WTC11 (cell line): ENCODE measurements around the gene ARHGAP26. TPM values are rescaled to one million over a fixed set of nuclear protein-coding genes. Genes with fewer than 3 reads are reported as not detected.

ENCODE experiments used
- ATAC-seq: fragments of 200-7000 bp; cut with Tn5 transposase; 2 replicates; pipeline ENCODE4 v1.10.0; 2021; ENCODE audit warnings: mild to moderate bottlenecking, moderate library complexity
- CTCF ChIA-PET: fragments of 300-600 bp; sonication (Branson Sonifier 250); formaldehyde crosslinking; loops from one replicate; lab custom pipeline; 2021; ENCODE audit warnings: antibody characterized with exemption; lab: Charles Lee
- POLR2A ChIA-PET: fragments of 350-600 bp; sonication (Branson Sonifier 250); formaldehyde crosslinking; loops from one replicate; lab custom pipeline; 2021; ENCODE audit warnings: antibody characterized with exemption; lab: Charles Lee
- DNase-seq: peaks from one replicate; pipeline ENCODE4 v3.0.0; 2021; ENCODE audit warnings: low spot score
- H3K27ac Mint-ChIP-seq: 2 replicates; pipeline ENCODE4 v1.8.0; 2021; ENCODE audit warnings: mixed read lengths
- H3K27me3 Mint-ChIP-seq: 2 replicates; pipeline ENCODE4 v1.8.0; 2021; ENCODE audit warnings: low read depth, mild to moderate bottlenecking, moderate library complexity, mixed read lengths
- H3K36me3 Mint-ChIP-seq: 2 replicates; pipeline ENCODE4 v1.8.0; 2021; ENCODE audit warnings: mixed read lengths
- H3K4me1 Mint-ChIP-seq: 2 replicates; pipeline ENCODE4 v1.8.0; 2022; ENCODE audit warnings: mixed read lengths
- H3K4me3 Mint-ChIP-seq: 2 replicates; pipeline ENCODE4 v1.8.0; 2021; ENCODE audit warnings: mild to moderate bottlenecking, moderate library complexity, mixed read lengths
- H3K9me3 Mint-ChIP-seq: 2 replicates; pipeline ENCODE4 v1.8.0; 2021; ENCODE audit warnings: mixed read lengths
- ATF1 ChIP-seq: sonication (generic); formaldehyde crosslinking; IDR thresholded peaks from 2 replicates; pipeline ENCODE4 v1.8.1; 2023; ENCODE audit warnings: mild to moderate bottlenecking, moderate library complexity, missing genetic modification reagents
- EMX1 ChIP-seq: fragments of 250-450 bp; sonication (Bioruptor Pico); IDR thresholded peaks from 2 replicates; pipeline ENCODE4 v1.8.0; 2021; ENCODE audit warnings: mild to moderate bottlenecking
- ESRRA ChIP-seq: sonication (generic); formaldehyde crosslinking; IDR thresholded peaks from 2 replicates; pipeline ENCODE4 v1.8.1; 2022; ENCODE audit warnings: mild to moderate bottlenecking, missing genetic modification reagents, borderline replicate concordance
- GRHL2 ChIP-seq: fragments of 250-450 bp; sonication (Bioruptor Pico); IDR thresholded peaks from 2 replicates; pipeline ENCODE4 v1.8.0; 2022; ENCODE audit warnings: mild to moderate bottlenecking, moderate library complexity; ENCODE audit not compliant: insufficient replicate concordance, severe bottlenecking
- NFATC4 ChIP-seq: fragments of 250-450 bp; sonication (Bioruptor Pico); IDR thresholded peaks from 2 replicates; pipeline ENCODE4 v1.9.0; 2021; ENCODE audit warnings: mild to moderate bottlenecking
- NR2C2 ChIP-seq: sonication (generic); formaldehyde crosslinking; IDR thresholded peaks from 2 replicates; pipeline ENCODE4 v1.8.0; 2022; ENCODE audit warnings: mild to moderate bottlenecking, missing genetic modification reagents
- RORB ChIP-seq: fragments of 250-450 bp; sonication (Bioruptor Pico); IDR thresholded peaks from 2 replicates; pipeline ENCODE4 v1.9.0; 2021; ENCODE audit warnings: mild to moderate bottlenecking
- SMAD3 ChIP-seq: sonication (generic); formaldehyde crosslinking; IDR thresholded peaks from 2 replicates; pipeline ENCODE4 v1.8.0; 2022; ENCODE audit warnings: missing genetic modification reagents, mild to moderate bottlenecking, borderline replicate concordance
- SMAD4 ChIP-seq: sonication (generic); formaldehyde crosslinking; IDR thresholded peaks from 2 replicates; pipeline ENCODE4 v1.8.0; 2022; ENCODE audit warnings: mild to moderate bottlenecking, missing genetic modification reagents
- SP1 ChIP-seq: sonication (generic); formaldehyde crosslinking; conservative IDR thresholded peaks from 2 replicates; pipeline ENCODE4 v1.8.1; 2022; ENCODE audit warnings: missing genetic modification reagents
- TCF7 ChIP-seq: sonication (generic); formaldehyde crosslinking; IDR thresholded peaks from 2 replicates; pipeline ENCODE4 v1.8.0; 2022; ENCODE audit warnings: mild to moderate bottlenecking, low read depth, missing genetic modification reagents, moderate library complexity
- ZNF138 ChIP-seq: sonication (generic); formaldehyde crosslinking; conservative IDR thresholded peaks from 2 replicates; pipeline ENCODE4 v1.8.1; 2022; ENCODE audit warnings: mild to moderate bottlenecking, moderate library complexity, missing genetic modification reagents
- ZNF416 ChIP-seq: fragments of 250-450 bp; sonication (Bioruptor Pico); IDR thresholded peaks from 2 replicates; pipeline ENCODE4 v1.9.0; 2021; ENCODE audit warnings: mild to moderate bottlenecking, inconsistent platforms
- ZNF423 ChIP-seq: fragments of 250-450 bp; sonication (Bioruptor Pico); IDR thresholded peaks from 2 replicates; pipeline ENCODE4 v2.1.2; 2022; ENCODE audit warnings: mild to moderate bottlenecking, moderate library complexity
- total RNA-seq: library from RNA; stranded (reverse); gene quantifications from 3 replicates; pipeline ENCODE4 v1.2.3, GENCODE V29; 2021
- TF ChIP-seq, protein P1 (sequence below): sonication (generic); formaldehyde crosslinking; IDR thresholded peaks from 2 replicates; pipeline ENCODE4 v1.8.1; 2023; ENCODE audit warnings: mild to moderate bottlenecking, missing genetic modification reagents, moderate library complexity
- TF ChIP-seq, protein P2 (sequence below): sonication (generic); formaldehyde crosslinking; IDR thresholded peaks from 2 replicates; pipeline ENCODE4 v1.8.1; 2022; ENCODE audit warnings: mild to moderate bottlenecking, moderate library complexity, missing genetic modification reagents
- TF ChIP-seq, protein P3 (sequence below): sonication (generic); formaldehyde crosslinking; IDR thresholded peaks from 2 replicates; pipeline ENCODE4 v1.8.1; 2022; ENCODE audit warnings: missing genetic modification reagents, borderline replicate concordance
- TF ChIP-seq, protein P4 (sequence below): sonication (generic); formaldehyde crosslinking; IDR thresholded peaks from 2 replicates; pipeline ENCODE4 v1.8.0; 2022; ENCODE audit warnings: mild to moderate bottlenecking, missing genetic modification reagents
- TF ChIP-seq, protein P5 (sequence below): sonication (generic); formaldehyde crosslinking; IDR thresholded peaks from 2 replicates; pipeline ENCODE4 v1.8.0; 2023; ENCODE audit warnings: mild to moderate bottlenecking, missing genetic modification reagents
- TF ChIP-seq, protein P6 (sequence below): sonication (generic); formaldehyde crosslinking; IDR thresholded peaks from 2 replicates; pipeline ENCODE4 v1.8.1; 2022; ENCODE audit warnings: low read depth, missing genetic modification reagents, borderline replicate concordance
- TF ChIP-seq, protein P7 (sequence below): sonication (generic); formaldehyde crosslinking; IDR thresholded peaks from 2 replicates; pipeline ENCODE4 v1.8.0; 2022; ENCODE audit warnings: mild to moderate bottlenecking, missing genetic modification reagents
- TF ChIP-seq, protein P8 (sequence below): sonication (generic); formaldehyde crosslinking; IDR thresholded peaks from 2 replicates; pipeline ENCODE4 v1.8.1; 2023; ENCODE audit warnings: mild to moderate bottlenecking, missing genetic modification reagents, moderate library complexity
- TF ChIP-seq, protein P9 (sequence below): fragments of 200-600 bp; IDR thresholded peaks from 2 replicates; pipeline ENCODE4 v1.8.0; 2022; ENCODE audit warnings: antibody characterized with exemption

The ARHGAP26 gene
- total RNA-seq, 1 experiment from 2014 or later: 22.3 TPM

DNA sequence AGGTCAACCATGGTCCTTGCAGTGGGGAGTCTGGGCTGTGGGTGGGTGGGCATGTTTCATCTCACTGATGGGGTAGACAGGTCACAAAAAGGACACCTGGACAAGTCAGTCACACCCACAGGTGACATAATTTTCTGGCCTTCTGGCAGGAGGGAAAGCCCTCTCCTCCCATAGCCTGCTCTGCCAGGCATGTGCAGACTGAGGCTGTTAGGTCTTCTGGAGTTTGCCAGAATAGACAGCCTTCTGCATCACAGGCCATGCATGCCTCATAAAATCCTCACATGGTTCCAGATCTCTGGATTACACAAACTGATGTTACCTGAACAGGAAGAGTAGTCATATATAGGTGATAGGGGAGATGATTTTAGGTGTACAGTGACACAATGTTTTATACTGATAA, 49.1 kb downstream of the ARHGAP26 start:
- Mint-ChIP-seq H3K4me3 (no peak overlapping the region), H3K9me3 (no peaks in the 10 kb centered on the region), H3K36me3 (no peaks in the 10 kb centered on the region), H3K4me1 (peaks cover 40% of the 10 kb centered on the region), H3K27me3 (no peaks in the 10 kb centered on the region), H3K27ac (no peak overlapping the region)
- ChIA-PET CTCF (interaction anchor here (0.7 to 1.8 kb wide), 2 partner anchors 48 to 96 kb away, joined by 6 to 7 read pairs; no protein-coding TSS in a partner anchor), POLR2A (no interaction called here)
- ATAC-seq (no peak), DNase-seq (no peak)
- no peak for TF ChIP-seq SP1
- no peak for TF ChIP-seq ZNF416 (CRISPR knock-in tag)
- TF ChIP-seq, protein P1, sequence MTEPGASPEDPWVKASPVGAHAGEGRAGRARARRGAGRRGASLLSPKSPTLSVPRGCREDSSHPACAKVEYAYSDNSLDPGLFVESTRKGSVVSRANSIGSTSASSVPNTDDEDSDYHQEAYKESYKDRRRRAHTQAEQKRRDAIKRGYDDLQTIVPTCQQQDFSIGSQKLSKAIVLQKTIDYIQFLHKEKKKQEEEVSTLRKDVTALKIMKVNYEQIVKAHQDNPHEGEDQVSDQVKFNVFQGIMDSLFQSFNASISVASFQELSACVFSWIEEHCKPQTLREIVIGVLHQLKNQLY (CRISPR knock-in tag): no peak
- TF ChIP-seq, protein P2, sequence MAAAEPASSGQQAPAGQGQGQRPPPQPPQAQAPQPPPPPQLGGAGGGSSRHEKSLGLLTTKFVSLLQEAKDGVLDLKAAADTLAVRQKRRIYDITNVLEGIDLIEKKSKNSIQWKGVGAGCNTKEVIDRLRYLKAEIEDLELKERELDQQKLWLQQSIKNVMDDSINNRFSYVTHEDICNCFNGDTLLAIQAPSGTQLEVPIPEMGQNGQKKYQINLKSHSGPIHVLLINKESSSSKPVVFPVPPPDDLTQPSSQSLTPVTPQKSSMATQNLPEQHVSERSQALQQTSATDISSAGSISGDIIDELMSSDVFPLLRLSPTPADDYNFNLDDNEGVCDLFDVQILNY (CRISPR knock-in tag): no peak
- no peak for TF ChIP-seq EMX1 (CRISPR knock-in tag)
- TF ChIP-seq NFATC4 (CRISPR knock-in tag): no peak
- no peak for TF ChIP-seq TCF7 (CRISPR knock-in tag)
- TF ChIP-seq ATF1 (CRISPR knock-in tag): no peak
- no peak for TF ChIP-seq GRHL2
- TF ChIP-seq, protein P3, sequence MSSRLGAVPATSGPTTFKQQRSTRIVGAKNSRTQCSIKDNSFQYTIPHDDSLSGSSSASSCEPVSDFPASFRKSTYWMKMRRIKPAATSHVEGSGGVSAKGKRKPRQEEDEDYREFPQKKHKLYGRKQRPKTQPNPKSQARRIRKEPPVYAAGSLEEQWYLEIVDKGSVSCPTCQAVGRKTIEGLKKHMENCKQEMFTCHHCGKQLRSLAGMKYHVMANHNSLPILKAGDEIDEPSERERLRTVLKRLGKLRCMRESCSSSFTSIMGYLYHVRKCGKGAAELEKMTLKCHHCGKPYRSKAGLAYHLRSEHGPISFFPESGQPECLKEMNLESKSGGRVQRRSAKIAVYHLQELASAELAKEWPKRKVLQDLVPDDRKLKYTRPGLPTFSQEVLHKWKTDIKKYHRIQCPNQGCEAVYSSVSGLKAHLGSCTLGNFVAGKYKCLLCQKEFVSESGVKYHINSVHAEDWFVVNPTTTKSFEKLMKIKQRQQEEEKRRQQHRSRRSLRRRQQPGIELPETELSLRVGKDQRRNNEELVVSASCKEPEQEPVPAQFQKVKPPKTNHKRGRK (CRISPR knock-in tag): no peak
- TF ChIP-seq, protein P4, sequence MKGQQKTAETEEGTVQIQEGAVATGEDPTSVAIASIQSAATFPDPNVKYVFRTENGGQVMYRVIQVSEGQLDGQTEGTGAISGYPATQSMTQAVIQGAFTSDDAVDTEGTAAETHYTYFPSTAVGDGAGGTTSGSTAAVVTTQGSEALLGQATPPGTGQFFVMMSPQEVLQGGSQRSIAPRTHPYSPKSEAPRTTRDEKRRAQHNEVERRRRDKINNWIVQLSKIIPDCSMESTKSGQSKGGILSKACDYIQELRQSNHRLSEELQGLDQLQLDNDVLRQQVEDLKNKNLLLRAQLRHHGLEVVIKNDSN (CRISPR knock-in tag): no peak
- TF ChIP-seq, protein P5, sequence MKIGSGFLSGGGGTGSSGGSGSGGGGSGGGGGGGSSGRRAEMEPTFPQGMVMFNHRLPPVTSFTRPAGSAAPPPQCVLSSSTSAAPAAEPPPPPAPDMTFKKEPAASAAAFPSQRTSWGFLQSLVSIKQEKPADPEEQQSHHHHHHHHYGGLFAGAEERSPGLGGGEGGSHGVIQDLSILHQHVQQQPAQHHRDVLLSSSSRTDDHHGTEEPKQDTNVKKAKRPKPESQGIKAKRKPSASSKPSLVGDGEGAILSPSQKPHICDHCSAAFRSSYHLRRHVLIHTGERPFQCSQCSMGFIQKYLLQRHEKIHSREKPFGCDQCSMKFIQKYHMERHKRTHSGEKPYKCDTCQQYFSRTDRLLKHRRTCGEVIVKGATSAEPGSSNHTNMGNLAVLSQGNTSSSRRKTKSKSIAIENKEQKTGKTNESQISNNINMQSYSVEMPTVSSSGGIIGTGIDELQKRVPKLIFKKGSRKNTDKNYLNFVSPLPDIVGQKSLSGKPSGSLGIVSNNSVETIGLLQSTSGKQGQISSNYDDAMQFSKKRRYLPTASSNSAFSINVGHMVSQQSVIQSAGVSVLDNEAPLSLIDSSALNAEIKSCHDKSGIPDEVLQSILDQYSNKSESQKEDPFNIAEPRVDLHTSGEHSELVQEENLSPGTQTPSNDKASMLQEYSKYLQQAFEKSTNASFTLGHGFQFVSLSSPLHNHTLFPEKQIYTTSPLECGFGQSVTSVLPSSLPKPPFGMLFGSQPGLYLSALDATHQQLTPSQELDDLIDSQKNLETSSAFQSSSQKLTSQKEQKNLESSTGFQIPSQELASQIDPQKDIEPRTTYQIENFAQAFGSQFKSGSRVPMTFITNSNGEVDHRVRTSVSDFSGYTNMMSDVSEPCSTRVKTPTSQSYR (CRISPR knock-in tag): no peak
- TF ChIP-seq SMAD3 (CRISPR knock-in tag): no peak
- TF ChIP-seq, protein P6, sequence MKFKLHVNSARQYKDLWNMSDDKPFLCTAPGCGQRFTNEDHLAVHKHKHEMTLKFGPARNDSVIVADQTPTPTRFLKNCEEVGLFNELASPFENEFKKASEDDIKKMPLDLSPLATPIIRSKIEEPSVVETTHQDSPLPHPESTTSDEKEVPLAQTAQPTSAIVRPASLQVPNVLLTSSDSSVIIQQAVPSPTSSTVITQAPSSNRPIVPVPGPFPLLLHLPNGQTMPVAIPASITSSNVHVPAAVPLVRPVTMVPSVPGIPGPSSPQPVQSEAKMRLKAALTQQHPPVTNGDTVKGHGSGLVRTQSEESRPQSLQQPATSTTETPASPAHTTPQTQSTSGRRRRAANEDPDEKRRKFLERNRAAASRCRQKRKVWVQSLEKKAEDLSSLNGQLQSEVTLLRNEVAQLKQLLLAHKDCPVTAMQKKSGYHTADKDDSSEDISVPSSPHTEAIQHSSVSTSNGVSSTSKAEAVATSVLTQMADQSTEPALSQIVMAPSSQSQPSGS: no peak
- TF ChIP-seq RORB (CRISPR knock-in tag): no peak

DNA sequence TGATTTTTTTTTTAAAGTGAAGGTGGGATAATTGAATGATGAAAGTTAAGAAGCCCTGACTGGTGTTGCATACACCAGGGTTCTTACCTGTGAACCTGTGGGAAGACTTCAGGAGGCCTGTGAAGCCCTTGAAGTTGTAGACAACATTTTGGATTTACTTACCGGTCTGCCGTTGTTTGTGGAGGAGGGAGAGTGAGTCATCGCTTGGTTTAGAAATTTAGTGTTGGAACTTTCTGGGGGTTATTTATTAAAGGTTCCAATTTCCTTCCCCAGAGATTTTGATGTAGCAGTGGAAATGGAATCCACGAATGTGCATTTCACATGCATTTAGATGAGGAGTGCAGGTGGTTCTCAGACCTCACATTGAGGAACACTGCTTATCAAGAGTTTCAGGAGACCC, 49.6 kb downstream of the ARHGAP26 start:
- Mint-ChIP-seq H3K27me3 (no peaks in the 10 kb centered on the region), H3K27ac (no peak overlapping the region), H3K4me3 (no peak overlapping the region), H3K9me3 (no peaks in the 10 kb centered on the region), H3K36me3 (no peaks in the 10 kb centered on the region), H3K4me1 (peaks cover 46% of the 10 kb centered on the region)
- CTCF ChIA-PET: no interaction called here
- ATAC-seq (no peak), DNase-seq (no peak)
- POLR2A ChIA-PET: no interaction called here
- TF ChIP-seq, protein P4 (CRISPR knock-in tag): no peak
- TF ChIP-seq SMAD4 (CRISPR knock-in tag) (no peak), ZNF423 (CRISPR knock-in tag) (no peak), ESRRA (no peak), ATF1 (CRISPR knock-in tag) (no peak), ZNF138 (CRISPR knock-in tag) (no peak), NR2C2 (no peak)
- TF ChIP-seq, protein P7, sequence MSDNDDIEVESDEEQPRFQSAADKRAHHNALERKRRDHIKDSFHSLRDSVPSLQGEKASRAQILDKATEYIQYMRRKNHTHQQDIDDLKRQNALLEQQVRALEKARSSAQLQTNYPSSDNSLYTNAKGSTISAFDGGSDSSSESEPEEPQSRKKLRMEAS (CRISPR knock-in tag): no peak
- TF ChIP-seq, protein P8, sequence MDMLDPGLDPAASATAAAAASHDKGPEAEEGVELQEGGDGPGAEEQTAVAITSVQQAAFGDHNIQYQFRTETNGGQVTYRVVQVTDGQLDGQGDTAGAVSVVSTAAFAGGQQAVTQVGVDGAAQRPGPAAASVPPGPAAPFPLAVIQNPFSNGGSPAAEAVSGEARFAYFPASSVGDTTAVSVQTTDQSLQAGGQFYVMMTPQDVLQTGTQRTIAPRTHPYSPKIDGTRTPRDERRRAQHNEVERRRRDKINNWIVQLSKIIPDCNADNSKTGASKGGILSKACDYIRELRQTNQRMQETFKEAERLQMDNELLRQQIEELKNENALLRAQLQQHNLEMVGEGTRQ (CRISPR knock-in tag): no peak
- TF ChIP-seq, protein P9, sequence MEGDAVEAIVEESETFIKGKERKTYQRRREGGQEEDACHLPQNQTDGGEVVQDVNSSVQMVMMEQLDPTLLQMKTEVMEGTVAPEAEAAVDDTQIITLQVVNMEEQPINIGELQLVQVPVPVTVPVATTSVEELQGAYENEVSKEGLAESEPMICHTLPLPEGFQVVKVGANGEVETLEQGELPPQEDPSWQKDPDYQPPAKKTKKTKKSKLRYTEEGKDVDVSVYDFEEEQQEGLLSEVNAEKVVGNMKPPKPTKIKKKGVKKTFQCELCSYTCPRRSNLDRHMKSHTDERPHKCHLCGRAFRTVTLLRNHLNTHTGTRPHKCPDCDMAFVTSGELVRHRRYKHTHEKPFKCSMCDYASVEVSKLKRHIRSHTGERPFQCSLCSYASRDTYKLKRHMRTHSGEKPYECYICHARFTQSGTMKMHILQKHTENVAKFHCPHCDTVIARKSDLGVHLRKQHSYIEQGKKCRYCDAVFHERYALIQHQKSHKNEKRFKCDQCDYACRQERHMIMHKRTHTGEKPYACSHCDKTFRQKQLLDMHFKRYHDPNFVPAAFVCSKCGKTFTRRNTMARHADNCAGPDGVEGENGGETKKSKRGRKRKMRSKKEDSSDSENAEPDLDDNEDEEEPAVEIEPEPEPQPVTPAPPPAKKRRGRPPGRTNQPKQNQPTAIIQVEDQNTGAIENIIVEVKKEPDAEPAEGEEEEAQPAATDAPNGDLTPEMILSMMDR: no peak
